Naive thymus-derived CD4-positive, alpha-beta T cell (primary cell): Measurements from ENCODE around the gene GINS2. TPM values are rescaled to one million over a fixed set of nuclear protein-coding genes. Genes with fewer than 3 reads are reported as not detected.

ENCODE experiments used
- ATAC-seq: fragments of 150-1000 bp; cut with Tn5 transposase; 2 replicates; pipeline ENCODE4 v1.10.0; 2021; ENCODE audit warnings: mild to moderate bottlenecking, moderate library complexity
- CTCF ChIA-PET: fragments of 350-600 bp; sonication (Branson Sonifier 250); formaldehyde crosslinking; loops from one replicate; lab custom pipeline; 2021; ENCODE audit warnings: antibody characterized with exemption; lab: Charles Lee
- POLR2A ChIA-PET: fragments of 350-600 bp; sonication (Branson Sonifier 250); formaldehyde crosslinking; loops from one replicate; lab custom pipeline; 2021; ENCODE audit warnings: antibody characterized with exemption, inconsistent platforms; lab: Charles Lee
- DNase-seq, 9 donors: peaks; one replicate each; pipeline versions ENCODE4 v3.0.0 to v3.0.0-alpha.2; 2020 to 2022; ENCODE audit warnings: mixed read lengths in 1 of 9
- H3K27ac ChIP-seq: one replicate; pipeline ENCODE4 v1.7.0; 2013; ENCODE audit warnings: mild to moderate bottlenecking, low read depth, low read length, moderate library complexity
- H3K27me3 ChIP-seq, 2 donors: one replicate each; pipeline ENCODE4 v1.7.0; 2013; ENCODE audit warnings: low read length in 2 of 2, mild to moderate bottlenecking in 2 of 2, moderate library complexity in 2 of 2; ENCODE audit not compliant: control insufficient read depth in 2 of 2, insufficient read depth in 2 of 2
- H3K36me3 ChIP-seq, 3 experiments: 1 replicate in 2 of 3; 2 replicates in 1 of 3; pipeline ENCODE4 v1.7.0; 2013; ENCODE audit warnings: low read length in 3 of 3, mild to moderate bottlenecking in 3 of 3, moderate library complexity in 1 of 3; ENCODE audit not compliant: insufficient read depth in 3 of 3, control insufficient read depth in 2 of 3
- H3K4me1 ChIP-seq, 2 donors: one replicate each; pipeline ENCODE4 v1.7.0; 2013; ENCODE audit warnings: low read length in 2 of 2, mild to moderate bottlenecking in 2 of 2, moderate library complexity in 1 of 2; ENCODE audit not compliant: control insufficient read depth in 2 of 2, insufficient read depth in 2 of 2
- H3K4me3 ChIP-seq: 2 replicates; pipeline ENCODE4 v1.7.0; 2013; ENCODE audit warnings: mild to moderate bottlenecking, low read length
- H3K9me3 ChIP-seq, 3 experiments: 1 replicate in 2 of 3; 2 replicates in 1 of 3; pipeline ENCODE4 v1.7.0; 2013; ENCODE audit warnings: low read length in 3 of 3; ENCODE audit not compliant: control insufficient read depth in 2 of 3
- H3K27ac Mint-ChIP-seq, 9 donors: one replicate each; pipeline ENCODE4 v1.8.0; 2020 to 2022; ENCODE audit warnings: mixed read lengths in 9 of 9, mild to moderate bottlenecking in 8 of 9, moderate library complexity in 5 of 9, inconsistent platforms in 2 of 9
- H3K27me3 Mint-ChIP-seq, 5 donors: one replicate each; pipeline ENCODE4 v1.8.0; 2021 to 2022; ENCODE audit warnings: mixed read lengths in 5 of 5, mild to moderate bottlenecking in 1 of 5
- H3K36me3 Mint-ChIP-seq, 5 donors: one replicate each; pipeline ENCODE4 v1.8.0; 2020 to 2022; ENCODE audit warnings: mixed read lengths in 5 of 5, mild to moderate bottlenecking in 3 of 5, inconsistent platforms in 1 of 5
- H3K4me1 Mint-ChIP-seq, 7 donors: one replicate each; pipeline ENCODE4 v1.8.0; 2020 to 2022; ENCODE audit warnings: mixed read lengths in 7 of 7, mild to moderate bottlenecking in 3 of 7, inconsistent platforms in 1 of 7
- H3K4me3 Mint-ChIP-seq, 10 donors: one replicate each; pipeline ENCODE4 v1.8.0; 2020 to 2022; ENCODE audit warnings: mild to moderate bottlenecking in 10 of 10, mixed read lengths in 10 of 10, moderate library complexity in 6 of 10, inconsistent platforms in 2 of 10
- H3K9me3 Mint-ChIP-seq, 11 donors: one replicate each; pipeline ENCODE4 v1.8.0; 2020 to 2022; ENCODE audit warnings: mixed read lengths in 11 of 11, mild to moderate bottlenecking in 4 of 11, inconsistent platforms in 1 of 11, moderate library complexity in 1 of 11
- intact Hi-C, 2 donors: fragments of 100-400 bp; cut with micrococcal nuclease; formaldehyde crosslinking; loops; one replicate each; pipeline ENCODE4 v1.15.1; 2023
- polyA plus RNA-seq, 2 donors: library from polyadenylated mRNA; unstranded; fragments of 300-500 nt; fragmentation: Illumina TruSeq; gene quantifications; one replicate each; pipeline ENCODE4 v1.2.3, GENCODE V29; 2021
- total RNA-seq, 6 experiments: library from RNA in 5 of 6; stranded (reverse) in 5 of 6; gene quantifications; 1 replicate in 5 of 6; 2 replicates in 1 of 6; pipeline ENCODE4 v1.2.3 and lab custom pipeline; 2021 to 2026

Gene GINS2
- total and polyA plus RNA-seq, 7 experiments from 2014 or later = 1.0 to 43.6 (median 1.9) TPM

GRCh38 chr16:85662976-85663830 lies 25.6 kb downstream of the GINS2 start:
- ChIA-PET POLR2A (no interaction called here), CTCF (no interaction called here)
- H3K36me3 ChIP-seq = peaks cover 1 to 78% (median 5%) of the 10 kb centered on the region in 3 experiments
- peaks cover 0 to 4% (median 0%) of the 10 kb centered on the region in 7 donors for H3K4me1 Mint-ChIP-seq
- no peak for ATAC-seq
- H3K27me3 ChIP-seq = no peaks in the 10 kb centered on the region
- no peak for DNase-seq
- H3K27ac Mint-ChIP-seq = no peak overlapping the region
- H3K9me3 Mint-ChIP-seq = no peaks in the 10 kb centered on the region
- H3K4me1 ChIP-seq = no peaks in the 10 kb centered on the region
- H3K4me3 ChIP-seq = no peak overlapping the region
- peaks cover 8 to 44% (median 16%) of the 10 kb centered on the region in 5 donors for H3K36me3 Mint-ChIP-seq
- H3K4me3 Mint-ChIP-seq = no peak overlapping the region
- no peak overlapping the region for H3K27ac ChIP-seq
- no peaks in the 10 kb centered on the region for H3K27me3 Mint-ChIP-seq
- H3K9me3 ChIP-seq = no peaks in the 10 kb centered on the region
- intact Hi-C loops = no loop called here

DNA sequence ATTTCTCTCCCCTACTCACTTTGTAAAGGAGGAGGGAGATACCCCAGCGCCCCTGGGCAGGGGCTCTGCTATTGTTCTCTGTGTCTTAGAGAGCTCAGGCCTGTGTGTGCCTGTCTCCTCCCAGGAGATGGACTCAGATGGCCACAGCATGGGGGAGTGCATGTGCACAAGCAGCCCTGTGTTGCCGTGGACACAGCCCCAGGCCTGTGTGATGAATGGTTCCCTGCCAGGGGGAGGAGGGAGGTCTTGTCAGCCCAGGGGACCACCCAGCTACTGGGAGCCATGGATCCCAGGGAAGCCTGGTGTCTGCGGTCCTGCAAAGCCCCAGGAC lies 26.3 kb downstream of the GINS2 start:
- no peaks in the 10 kb centered on the region for H3K27me3 ChIP-seq
- H3K4me3 ChIP-seq = no peak overlapping the region
- Mint-ChIP-seq H3K9me3 (no peaks in the 10 kb centered on the region), H3K36me3 (peaks cover 5 to 44% (median 16%) of the 10 kb centered on the region in 5 donors), H3K27ac (no peak overlapping the region), H3K4me1 (peaks cover 0 to 4% (median 0%) of the 10 kb centered on the region in 7 donors), H3K27me3 (no peaks in the 10 kb centered on the region), H3K4me3 (no peak overlapping the region)
- DNase-seq (no peak), ATAC-seq (no peak)
- no peak overlapping the region for H3K27ac ChIP-seq
- H3K4me1 ChIP-seq = no peaks in the 10 kb centered on the region
- intact Hi-C loops = no loop called here
- peaks cover 9 to 78% (median 9%) of the 10 kb centered on the region in 3 experiments for H3K36me3 ChIP-seq
- ChIA-PET POLR2A (no interaction called here), CTCF (interaction anchor here (0.6 kb wide), 1 partner anchor 325 kb away, joined by 3 read pairs; no protein-coding TSS in a partner anchor)
- H3K9me3 ChIP-seq = no peaks in the 10 kb centered on the region

DNA sequence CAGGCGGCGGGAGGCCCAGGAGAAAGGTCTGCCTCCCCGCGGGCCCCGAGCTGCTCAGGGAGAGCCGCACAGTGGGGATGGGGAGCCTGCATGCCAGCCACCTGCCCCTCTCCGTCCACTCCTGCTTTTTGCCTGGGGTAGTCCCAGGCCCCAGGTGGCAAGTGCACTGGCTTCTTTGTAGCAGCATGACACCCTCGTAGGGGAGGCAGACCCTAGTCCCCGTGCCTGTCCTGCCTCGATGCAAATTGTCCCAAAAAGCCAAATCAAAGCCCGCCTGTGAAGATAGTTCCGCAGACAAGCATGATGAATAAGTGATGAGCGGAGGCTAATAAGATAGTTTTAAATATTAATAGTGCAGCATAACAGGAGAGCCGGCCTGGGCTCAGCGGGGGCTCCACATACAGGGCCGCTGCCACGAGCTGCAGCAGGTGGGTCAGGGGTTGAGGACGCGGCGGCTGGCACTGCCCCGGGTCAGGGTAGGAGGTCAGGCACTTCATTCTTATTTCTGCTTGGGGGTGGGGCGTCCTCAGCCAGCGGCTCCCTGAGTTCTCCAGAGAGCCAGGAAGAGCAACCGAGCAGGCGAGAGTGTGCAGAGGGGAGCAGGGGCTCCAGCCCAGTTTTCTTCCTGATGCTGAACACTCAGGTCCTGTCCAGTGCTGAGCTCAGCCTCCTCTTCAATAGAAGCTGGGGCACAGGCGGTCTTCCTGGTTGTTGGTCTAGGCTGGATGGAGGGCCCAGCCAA lies 26.8 kb downstream of the GINS2 start:
- peaks cover 5 to 44% (median 16%) of the 10 kb centered on the region in 5 donors for H3K36me3 Mint-ChIP-seq
- H3K27ac Mint-ChIP-seq = no peak overlapping the region
- DNase-seq (no peak), ATAC-seq (no peak)
- H3K4me1 Mint-ChIP-seq = peaks cover 0 to 4% (median 0%) of the 10 kb centered on the region in 7 donors
- Histone ChIP-seq H3K4me1 (no peaks in the 10 kb centered on the region), H3K27me3 (no peaks in the 10 kb centered on the region), H3K27ac (no peak overlapping the region), H3K4me3 (no peak overlapping the region), H3K36me3 (peaks cover 9 to 77% (median 10%) of the 10 kb centered on the region in 3 experiments), H3K9me3 (no peaks in the 10 kb centered on the region)
- no peaks in the 10 kb centered on the region for H3K27me3 Mint-ChIP-seq
- H3K4me3 Mint-ChIP-seq = no peak overlapping the region
- POLR2A ChIA-PET = no interaction called here
- CTCF ChIA-PET = interaction anchor here (0.6 kb wide), 1 partner anchor 325 kb away, joined by 3 read pairs; no protein-coding TSS in a partner anchor
- no peaks in the 10 kb centered on the region for H3K9me3 Mint-ChIP-seq
- intact Hi-C loops = no loop called here

- DNase-seq (no peak), ATAC-seq (no peak)
- Mint-ChIP-seq H3K9me3 (no peaks in the 10 kb centered on the region), H3K4me3 (no peak overlapping the region), H3K36me3 (peaks cover 5 to 42% (median 11%) of the 10 kb centered on the region in 5 donors), H3K27me3 (no peaks in the 10 kb centered on the region), H3K27ac (no peak overlapping the region), H3K4me1 (peaks cover 0 to 4% (median 0%) of the 10 kb centered on the region in 7 donors)
- intact Hi-C loops = no loop called here
- Histone ChIP-seq H3K4me1 (no peaks in the 10 kb centered on the region), H3K27ac (no peak overlapping the region), H3K27me3 (no peaks in the 10 kb centered on the region), H3K36me3 (peaks cover 9 to 71% (median 10%) of the 10 kb centered on the region in 3 experiments), H3K4me3 (no peak overlapping the region), H3K9me3 (no peaks in the 10 kb centered on the region)
- ChIA-PET POLR2A (no interaction called here), CTCF (interaction anchor here (0.6 to 1.6 kb wide), 3 partner anchors 22 to 84 kb away, joined by 3 to 5 read pairs (median 5); no protein-coding TSS in a partner anchor)
Observed at GRCh38 chr16:85660843-85661739, 27.7 kb downstream of the GINS2 start.

DNA sequence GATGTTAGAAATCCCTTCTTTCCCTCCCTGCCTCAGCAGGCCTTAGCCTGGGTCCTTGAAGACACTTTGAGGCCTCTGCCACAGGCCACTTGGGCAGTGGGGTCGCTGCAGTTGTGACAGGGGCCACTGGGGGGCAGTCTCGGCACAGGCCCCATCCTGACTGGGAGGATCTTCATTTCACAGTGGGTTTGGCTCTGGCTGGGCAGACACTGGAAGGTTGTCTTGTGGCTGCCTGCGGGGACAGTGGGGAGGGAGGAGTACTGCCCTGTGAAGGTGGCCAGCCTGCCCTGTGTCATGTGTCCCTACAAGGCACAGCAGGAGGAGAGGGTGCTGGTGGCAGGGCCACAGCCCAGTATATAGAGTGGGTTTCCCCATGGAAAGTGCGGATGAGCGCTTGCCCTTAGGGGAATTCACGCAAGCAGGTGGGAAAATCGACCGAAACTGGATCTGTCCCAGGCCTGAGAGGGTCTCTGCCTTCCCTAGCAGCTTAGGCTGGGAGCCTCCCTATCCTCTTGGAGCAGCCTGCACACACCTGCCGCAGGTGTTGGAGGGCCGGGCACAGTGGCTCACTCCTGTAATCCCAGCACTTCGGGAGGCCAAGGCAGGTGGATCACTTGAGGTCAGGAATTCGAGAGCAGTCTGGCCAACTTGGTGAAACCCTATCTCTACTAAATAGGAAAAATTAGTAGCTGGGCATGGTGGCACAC lies 28.8 kb downstream of the GINS2 start:
- no peaks in the 10 kb centered on the region for H3K27me3 ChIP-seq
- Mint-ChIP-seq H3K27me3 (no peaks in the 10 kb centered on the region), H3K27ac (peak overlapping the region in 1 of 9 donors; percentile 69), H3K4me3 (no peak overlapping the region), H3K4me1 (peaks cover 0 to 4% (median 0%) of the 10 kb centered on the region in 7 donors), H3K9me3 (no peaks in the 10 kb centered on the region), H3K36me3 (peaks cover 0 to 34% (median 4%) of the 10 kb centered on the region in 5 donors)
- no peak overlapping the region for H3K27ac ChIP-seq
- CTCF ChIA-PET = interaction anchor here (0.6 to 2.3 kb wide), 6 partner anchors 23 to 201 kb away, joined by 3 to 14 read pairs (median 4); no protein-coding TSS in a partner anchor
- peaks cover 9 to 68% (median 10%) of the 10 kb centered on the region in 3 experiments for H3K36me3 ChIP-seq
- H3K4me1 ChIP-seq = no peaks in the 10 kb centered on the region
- POLR2A ChIA-PET = no interaction called here
- no peaks in the 10 kb centered on the region for H3K9me3 ChIP-seq
- DNase-seq (peak in 8 of 9 donors; percentile 16 to 66 (median 48)), ATAC-seq (peak; percentile 80)
- no peak overlapping the region for H3K4me3 ChIP-seq
- intact Hi-C loops = loop anchor here (1.0 kb wide), 2 partner anchors 58 to 99 kb away; no protein-coding TSS in a partner anchor
